ENCODE measurements around the gene MTFMT.

DNA sequence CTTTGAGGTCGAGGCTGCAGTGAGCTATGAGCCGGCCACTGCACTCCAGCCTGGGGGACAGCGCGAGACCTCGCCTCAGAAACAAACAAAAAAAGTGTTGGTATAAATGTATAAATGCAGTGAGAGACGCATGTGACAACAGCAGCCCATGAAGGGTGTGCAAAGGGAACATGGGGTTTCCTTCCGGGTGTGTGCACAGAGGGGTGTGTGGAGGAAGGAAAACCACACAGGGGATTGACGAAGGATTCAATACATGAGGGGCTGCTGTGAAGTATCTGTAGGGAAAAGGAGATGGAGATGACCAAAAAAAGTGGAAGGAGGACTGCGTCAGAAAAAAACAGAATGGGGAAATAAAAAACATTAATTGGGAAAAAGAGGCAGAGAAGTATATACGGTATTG is 1.1 kb downstream of the MTFMT start:
- TF ChIP-seq, protein P1, sequence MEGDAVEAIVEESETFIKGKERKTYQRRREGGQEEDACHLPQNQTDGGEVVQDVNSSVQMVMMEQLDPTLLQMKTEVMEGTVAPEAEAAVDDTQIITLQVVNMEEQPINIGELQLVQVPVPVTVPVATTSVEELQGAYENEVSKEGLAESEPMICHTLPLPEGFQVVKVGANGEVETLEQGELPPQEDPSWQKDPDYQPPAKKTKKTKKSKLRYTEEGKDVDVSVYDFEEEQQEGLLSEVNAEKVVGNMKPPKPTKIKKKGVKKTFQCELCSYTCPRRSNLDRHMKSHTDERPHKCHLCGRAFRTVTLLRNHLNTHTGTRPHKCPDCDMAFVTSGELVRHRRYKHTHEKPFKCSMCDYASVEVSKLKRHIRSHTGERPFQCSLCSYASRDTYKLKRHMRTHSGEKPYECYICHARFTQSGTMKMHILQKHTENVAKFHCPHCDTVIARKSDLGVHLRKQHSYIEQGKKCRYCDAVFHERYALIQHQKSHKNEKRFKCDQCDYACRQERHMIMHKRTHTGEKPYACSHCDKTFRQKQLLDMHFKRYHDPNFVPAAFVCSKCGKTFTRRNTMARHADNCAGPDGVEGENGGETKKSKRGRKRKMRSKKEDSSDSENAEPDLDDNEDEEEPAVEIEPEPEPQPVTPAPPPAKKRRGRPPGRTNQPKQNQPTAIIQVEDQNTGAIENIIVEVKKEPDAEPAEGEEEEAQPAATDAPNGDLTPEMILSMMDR (IDR thresholded peaks at IDR 0.05): no peak
- no peak for TF ChIP-seq EZH2phosphoT487 (IDR thresholded peaks at IDR 0.05)
- no peak for TF ChIP-seq EZH2 (IDR thresholded peaks at IDR 0.05)
